ENCODE results near the gene CRMP1. TPM values are rescaled to one million over a fixed set of nuclear protein-coding genes. Genes with fewer than 3 reads are reported as not detected.

Gene CRMP1
- total RNA-seq, 4 donors from 2014 or later: 0.21 to 0.59 (median 0.30) TPM; not detected in 1

GRCh38 chr4:5851637-5852301 lies 41.1 kb downstream of the CRMP1 start:
- no peak for DNase-seq (ENCODE audit: low spot score in 2 of 2)
- Histone ChIP-seq H3K4me1 (no peaks in the 10 kb centered on the region), H3K36me3 (no peaks in the 10 kb centered on the region), H3K9me3 (peaks cover 0 to 15% (median 0%) of the 10 kb centered on the region in 4 donors), H3K27ac (no peak overlapping the region), H3K4me3 (no peak overlapping the region), H3K27me3 (no peaks in the 10 kb centered on the region)
- TF ChIP-seq EP300 (IDR thresholded peaks at IDR 0.05): no peak
- TF ChIP-seq, protein P1, sequence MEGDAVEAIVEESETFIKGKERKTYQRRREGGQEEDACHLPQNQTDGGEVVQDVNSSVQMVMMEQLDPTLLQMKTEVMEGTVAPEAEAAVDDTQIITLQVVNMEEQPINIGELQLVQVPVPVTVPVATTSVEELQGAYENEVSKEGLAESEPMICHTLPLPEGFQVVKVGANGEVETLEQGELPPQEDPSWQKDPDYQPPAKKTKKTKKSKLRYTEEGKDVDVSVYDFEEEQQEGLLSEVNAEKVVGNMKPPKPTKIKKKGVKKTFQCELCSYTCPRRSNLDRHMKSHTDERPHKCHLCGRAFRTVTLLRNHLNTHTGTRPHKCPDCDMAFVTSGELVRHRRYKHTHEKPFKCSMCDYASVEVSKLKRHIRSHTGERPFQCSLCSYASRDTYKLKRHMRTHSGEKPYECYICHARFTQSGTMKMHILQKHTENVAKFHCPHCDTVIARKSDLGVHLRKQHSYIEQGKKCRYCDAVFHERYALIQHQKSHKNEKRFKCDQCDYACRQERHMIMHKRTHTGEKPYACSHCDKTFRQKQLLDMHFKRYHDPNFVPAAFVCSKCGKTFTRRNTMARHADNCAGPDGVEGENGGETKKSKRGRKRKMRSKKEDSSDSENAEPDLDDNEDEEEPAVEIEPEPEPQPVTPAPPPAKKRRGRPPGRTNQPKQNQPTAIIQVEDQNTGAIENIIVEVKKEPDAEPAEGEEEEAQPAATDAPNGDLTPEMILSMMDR (IDR thresholded peaks at IDR 0.05): no peak
- no peak for TF ChIP-seq POLR2A (IDR thresholded peaks at IDR 0.05)
- WGBS, 2 donors: 68 to 76% methylated on average over 4 of the region's 4 CpGs

- 68 to 71% methylated on average over 12 to 13 of the region's 13 CpGs for WGBS, 2 donors
- no peaks in the 10 kb centered on the region for H3K36me3 ChIP-seq
- no peak overlapping the region for H3K27ac ChIP-seq
- H3K4me1 ChIP-seq: no peaks in the 10 kb centered on the region
- no peak for DNase-seq (ENCODE audit: low spot score in 2 of 2)
- H3K27me3 ChIP-seq: no peaks in the 10 kb centered on the region
- H3K4me3 ChIP-seq: no peak overlapping the region
- H3K9me3 ChIP-seq: peaks cover 0 to 33% (median 0%) of the 10 kb centered on the region in 4 donors
- TF ChIP-seq, protein P1 (IDR thresholded peaks at IDR 0.05): no peak
- TF ChIP-seq POLR2A (IDR thresholded peaks at IDR 0.05) (no peak), EP300 (IDR thresholded peaks at IDR 0.05) (no peak)
These were observed 47.6 kb downstream of the CRMP1 start for GRCh38 chr4:5845035-5845905.

DNA sequence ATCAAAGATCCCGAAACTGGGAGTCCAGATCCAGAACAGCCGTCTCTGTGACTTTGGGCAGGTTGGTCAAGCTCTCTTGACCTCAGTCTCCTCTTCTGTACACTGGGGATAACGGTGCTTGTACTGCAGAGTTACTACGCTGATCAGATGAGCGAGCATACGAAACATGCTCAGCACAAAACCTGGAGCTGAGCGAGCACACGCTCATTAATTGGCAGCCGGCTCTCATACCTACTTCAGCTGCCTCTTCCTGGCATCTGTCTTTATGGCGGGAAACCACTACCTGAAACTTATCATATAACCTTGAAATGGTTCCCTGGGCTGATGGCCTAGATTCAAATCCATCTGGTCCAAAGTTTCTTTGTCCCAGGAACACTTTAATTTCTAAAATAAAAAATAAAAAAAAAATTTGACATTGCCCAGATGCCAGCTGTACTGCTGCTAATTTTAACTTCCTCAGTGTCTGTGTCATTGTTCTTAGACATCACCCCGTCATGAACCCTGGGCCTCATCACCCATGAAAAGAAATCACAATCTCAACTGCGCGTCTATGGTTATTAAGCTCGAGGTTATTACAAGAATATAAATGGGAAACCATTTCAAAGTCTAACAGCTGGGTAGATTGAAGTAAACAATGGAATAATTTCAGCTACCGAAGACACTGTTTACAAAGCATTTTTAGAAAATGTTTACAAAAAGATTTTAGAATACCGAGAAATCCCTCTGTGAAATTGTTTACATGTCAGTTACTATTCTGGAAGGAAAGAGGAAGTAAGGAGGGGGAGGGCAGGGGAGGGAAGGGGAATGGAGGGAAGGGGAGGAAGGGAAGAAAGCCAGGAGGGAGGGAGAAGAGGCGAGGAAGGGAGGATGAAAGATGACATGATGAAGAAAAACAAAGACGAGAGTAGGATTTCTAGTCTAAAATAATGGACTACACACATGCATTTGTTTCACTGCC lies 49.0 kb downstream of the CRMP1 start:
- DNase-seq (ENCODE audit: low spot score in 2 of 2): no peak
- H3K36me3 ChIP-seq: no peaks in the 10 kb centered on the region
- no peak for TF ChIP-seq EP300 (IDR thresholded peaks at IDR 0.05)
- TF ChIP-seq, protein P1 (IDR thresholded peaks at IDR 0.05): no peak
- TF ChIP-seq POLR2A (IDR thresholded peaks at IDR 0.05): no peak
- WGBS, 2 donors: 58 to 62% methylated on average over 18 of the region's 18 CpGs
- H3K4me3 ChIP-seq: no peak overlapping the region
- H3K4me1 ChIP-seq: no peaks in the 10 kb centered on the region
- H3K27me3 ChIP-seq: no peaks in the 10 kb centered on the region
- H3K9me3 ChIP-seq: peaks cover 0 to 33% (median 0%) of the 10 kb centered on the region in 4 donors
- no peak overlapping the region for H3K27ac ChIP-seq

DNA sequence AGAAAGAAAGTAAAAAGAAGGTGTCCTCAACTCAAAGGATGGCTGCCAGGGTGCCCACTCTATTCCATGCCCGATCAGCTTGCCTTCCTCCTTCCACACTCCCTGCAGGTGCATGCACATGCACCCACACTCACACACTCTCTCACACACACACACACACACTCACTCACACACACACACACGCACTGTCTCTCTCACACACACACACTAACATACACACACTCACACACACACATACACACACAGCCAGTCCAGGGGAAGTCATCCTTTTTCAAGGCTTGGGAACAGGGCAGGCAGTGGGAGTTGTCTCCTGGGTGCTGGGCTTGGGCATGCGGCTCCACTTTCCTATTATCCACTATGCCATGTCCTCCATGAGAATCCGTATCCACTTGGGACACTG lies 50.4 kb downstream of the CRMP1 start:
- no peak overlapping the region for H3K4me3 ChIP-seq
- DNase-seq (ENCODE audit: low spot score in 2 of 2): no peak
- WGBS, 2 donors: 88 to 96% methylated on average over 4 of the region's 4 CpGs
- no peaks in the 10 kb centered on the region for H3K36me3 ChIP-seq
- TF ChIP-seq EP300 (IDR thresholded peaks at IDR 0.05) (no peak), POLR2A (IDR thresholded peaks at IDR 0.05) (no peak)
- TF ChIP-seq, protein P1 (IDR thresholded peaks at IDR 0.05): no peak
- H3K27ac ChIP-seq: no peak overlapping the region
- no peaks in the 10 kb centered on the region for H3K27me3 ChIP-seq
- no peaks in the 10 kb centered on the region for H3K4me1 ChIP-seq
- peaks cover 0 to 25% (median 0%) of the 10 kb centered on the region in 4 donors for H3K9me3 ChIP-seq
